Amniotic stem cell (primary cell): ENCODE measurements around the gene NMRAL1.
A peak's percentile ranks its signal among the peaks of the same experiment; 100 is the strongest.

Source experiments
- DNase-seq: peaks from one replicate; lab custom pipeline; 2025; lab: John Stamatoyannopoulos, UW

Gene NMRAL1

GRCh38 chr16:4505356-4506147, 31.1 kb upstream of the NMRAL1 start:
- DNase-seq: no peak

DNA sequence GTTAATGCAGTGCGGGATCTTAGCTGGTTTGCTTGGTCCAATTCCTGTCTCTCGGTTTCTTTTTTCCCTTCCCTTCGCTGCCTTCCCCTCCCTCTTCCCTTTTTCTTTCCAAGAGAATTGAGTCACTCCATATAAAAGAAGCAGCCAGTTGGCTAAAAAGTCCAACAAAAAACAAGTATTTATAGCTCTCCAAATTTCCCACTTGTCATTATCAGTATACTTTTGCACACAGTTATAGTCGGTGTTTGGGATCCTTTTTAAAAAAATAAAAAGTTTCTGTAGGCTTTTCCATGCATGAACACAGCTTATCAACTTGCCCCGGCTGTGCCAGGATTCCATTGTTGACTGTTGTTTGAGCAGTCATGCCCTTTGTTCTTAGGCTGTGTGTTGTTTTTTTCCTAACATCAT, 26.6 kb upstream of the NMRAL1 start:
- no peak for DNase-seq

GRCh38 chr16:4500272-4500671, 25.8 kb upstream of the NMRAL1 start:
- DNase-seq: peak; percentile 81

- DNase-seq: no peak
These were observed 24.8 kb upstream of the NMRAL1 start for GRCh38 chr16:4499196-4499555.

- DNase-seq: no peak
These were observed 24.2 kb upstream of the NMRAL1 start for GRCh38 chr16:4498546-4499195.

DNA sequence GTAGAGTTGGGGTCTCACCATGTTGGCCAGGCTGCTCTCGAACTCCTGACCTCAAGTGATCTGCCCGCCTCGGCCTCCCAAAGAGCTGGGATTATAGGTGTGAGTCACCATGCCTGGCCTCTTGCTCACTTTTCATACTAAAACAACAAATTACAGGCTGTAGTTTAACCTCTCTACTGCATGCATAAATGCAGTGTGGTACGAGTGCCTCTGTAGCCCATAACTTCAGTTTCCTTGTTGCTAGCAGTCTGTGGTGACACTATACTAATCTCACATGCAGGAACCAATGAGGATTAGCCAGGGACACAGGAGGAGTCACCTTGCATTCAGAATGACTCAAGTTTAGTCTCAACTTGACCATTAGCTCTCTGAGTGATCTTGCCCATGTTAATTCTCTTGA, 21.9 kb upstream of the NMRAL1 start:
- no peak for DNase-seq

DNA sequence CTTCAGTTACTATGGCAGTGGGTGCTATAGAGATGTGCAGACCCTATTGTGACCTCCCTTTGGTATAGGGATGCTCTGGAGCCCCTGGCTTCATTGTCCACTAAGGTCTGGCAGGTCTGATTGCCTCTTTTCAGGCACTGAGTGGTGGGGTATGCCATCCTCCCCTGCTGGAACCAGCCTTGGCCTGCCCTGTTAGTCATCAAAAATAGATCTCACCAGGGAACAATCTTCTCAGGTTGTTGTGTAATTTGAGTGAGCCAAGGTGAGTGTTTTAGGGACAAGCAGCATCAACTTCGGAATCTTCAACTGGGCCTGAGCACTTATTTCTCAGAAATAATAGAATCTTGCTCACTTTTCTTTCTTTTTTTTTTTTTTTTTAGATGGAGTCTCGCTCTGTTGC, 21.3 kb upstream of the NMRAL1 start:
- DNase-seq: no peak

DNA sequence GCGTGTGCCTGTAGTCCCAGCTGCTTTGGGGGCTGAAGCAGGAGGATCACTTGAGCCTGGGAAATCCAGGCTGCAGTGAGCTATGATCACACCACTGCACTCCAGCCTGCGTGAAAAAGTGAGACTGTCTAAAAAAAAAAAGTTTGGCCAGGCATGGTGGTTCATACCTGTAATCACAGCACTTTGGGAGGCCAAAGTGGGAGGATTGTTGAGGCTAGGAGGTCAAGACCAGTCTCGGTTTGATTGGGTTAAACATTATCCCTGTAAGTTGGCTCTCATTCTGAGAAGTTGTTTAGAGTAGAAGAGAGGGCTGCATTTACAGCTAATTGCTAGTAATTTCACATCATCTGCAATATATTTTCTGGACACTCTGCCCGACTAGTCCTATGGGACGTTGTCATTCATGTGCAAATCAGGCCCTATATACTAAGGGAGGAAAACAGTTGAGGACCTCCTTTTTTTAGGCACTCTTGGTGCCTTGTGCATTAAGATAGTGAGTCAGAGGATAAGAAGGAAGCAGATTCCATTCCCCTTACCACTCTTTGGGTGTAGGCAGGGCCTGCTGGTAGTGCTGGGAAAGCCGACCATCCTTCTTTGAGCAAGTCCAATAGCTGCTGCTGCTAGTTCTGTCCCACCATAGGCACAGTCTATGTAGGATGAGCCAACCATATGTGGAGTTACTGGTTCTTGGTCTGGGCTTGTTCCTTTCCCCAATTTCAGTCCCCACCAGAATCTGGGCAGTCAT, 20.5 kb upstream of the NMRAL1 start:
- DNase-seq: no peak

DNA sequence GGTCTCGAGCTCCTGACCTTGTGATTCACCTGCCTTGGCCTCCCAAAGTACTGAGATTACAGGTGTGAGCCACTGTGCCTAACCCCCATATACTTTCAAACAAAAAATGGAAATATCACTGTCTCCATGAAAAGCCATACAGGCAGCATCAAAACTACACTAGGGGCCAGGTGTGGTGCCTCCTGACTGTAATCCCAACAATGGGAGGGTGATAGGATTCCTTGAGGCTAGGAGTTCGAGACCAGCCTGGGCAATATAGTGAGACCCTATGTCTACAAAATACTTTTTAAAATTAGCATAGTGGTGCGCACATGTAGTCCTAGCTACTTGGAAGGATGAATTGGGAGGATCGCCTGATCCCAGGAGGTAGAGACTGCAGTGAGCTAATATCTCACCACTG, 17.5 kb upstream of the NMRAL1 start:
- DNase-seq: no peak

DNA sequence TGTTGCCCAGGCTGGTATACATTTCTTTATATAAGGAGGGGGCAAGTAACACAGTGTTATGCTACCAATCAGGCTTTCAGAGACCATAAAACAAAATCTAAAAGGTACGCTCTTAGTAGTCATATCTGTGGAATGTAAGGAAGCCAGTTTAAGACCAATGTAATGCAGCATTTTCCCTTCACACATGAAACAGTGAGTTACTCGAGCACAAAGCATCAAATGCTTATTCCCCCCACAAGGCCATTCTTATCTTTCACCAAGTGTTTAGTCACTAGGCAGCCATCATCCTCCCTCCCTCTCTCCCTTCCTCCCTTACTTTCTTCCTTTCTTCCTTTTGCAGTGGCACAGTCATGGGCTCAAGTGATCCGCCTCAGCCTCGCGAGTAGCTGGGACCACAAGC, 14.6 kb upstream of the NMRAL1 start:
- no peak for DNase-seq

- no peak for DNase-seq
These were observed 14.1 kb upstream of the NMRAL1 start for GRCh38 chr16:4488499-4488967.

- no peak for DNase-seq
These were observed 13.6 kb upstream of the NMRAL1 start for GRCh38 chr16:4487955-4488498.

- no peak for DNase-seq
These were observed 11.9 kb upstream of the NMRAL1 start for GRCh38 chr16:4486126-4486893.

DNA sequence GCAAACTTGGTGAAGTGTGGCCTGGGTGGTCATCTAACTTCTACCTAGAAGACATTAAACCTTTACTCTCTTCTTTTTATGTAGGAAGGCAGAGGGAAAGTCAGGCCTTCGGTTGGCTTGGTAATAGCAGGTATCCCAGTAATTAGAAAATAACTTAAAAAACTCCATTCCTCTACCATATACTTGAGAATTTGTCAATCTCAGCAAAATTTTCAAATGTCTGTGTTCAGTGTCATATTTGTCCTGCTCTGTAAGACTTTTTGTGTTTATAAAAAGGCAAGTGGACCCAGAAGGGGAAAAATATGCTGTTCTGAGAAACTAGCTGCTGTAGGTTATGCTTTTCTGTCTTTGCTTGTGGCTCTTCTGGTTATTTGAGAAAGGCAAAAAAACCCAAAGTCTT, 7.5 kb upstream of the NMRAL1 start:
- DNase-seq: no peak

DNA sequence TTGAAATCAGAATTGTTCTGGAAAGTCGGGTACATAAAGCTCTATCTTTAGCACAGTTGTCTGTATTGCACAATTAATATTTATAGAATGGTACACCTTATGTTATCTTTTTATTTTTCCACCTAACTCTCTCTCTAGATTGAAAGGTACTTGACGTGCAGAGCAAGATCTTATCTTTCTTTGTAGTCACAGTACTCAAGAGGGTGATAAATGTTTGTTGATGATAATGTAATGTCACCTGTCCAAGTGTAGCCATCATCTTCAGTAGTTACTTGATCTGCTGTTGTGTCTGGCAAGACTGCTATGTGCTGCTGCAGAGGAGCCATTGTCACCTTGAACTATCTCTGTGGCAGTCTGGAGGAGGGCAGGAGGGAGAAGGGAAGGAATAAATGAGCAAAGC, 7.1 kb upstream of the NMRAL1 start:
- DNase-seq: no peak

GRCh38 chr16:4477966-4478365, 3.5 kb upstream of the NMRAL1 start:
- no peak for DNase-seq

- peak; percentile 72 for DNase-seq
These were observed 1.7 kb upstream of the NMRAL1 start, which contains the start of gene HMOX2 for GRCh38 chr16:4475880-4476788. HMOX2 (plus strand) TSS chr16:4476398; CDS start chr16:4505525, 29,127 bp downstream.

DNA sequence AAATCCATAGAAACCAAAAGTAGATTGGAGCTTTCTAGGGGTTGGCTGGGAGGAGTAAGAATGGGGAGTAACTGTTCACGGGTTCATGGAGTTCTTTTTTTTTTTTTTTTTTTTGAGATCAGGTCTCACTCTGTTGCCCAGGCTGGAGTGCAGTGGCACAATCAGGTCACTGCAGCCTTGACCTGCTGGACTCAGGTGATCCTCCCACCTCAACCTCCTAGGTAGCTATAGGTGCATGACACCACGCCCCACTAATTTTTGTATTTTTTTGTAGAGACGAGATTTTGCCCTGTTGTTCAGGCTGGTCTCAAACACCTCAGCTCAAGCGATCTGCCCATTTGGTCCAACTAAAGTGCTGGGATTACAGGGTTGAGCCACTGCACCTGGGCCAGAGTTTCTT, 1.5 kb downstream of the NMRAL1 start:
- DNase-seq: no peak

GRCh38 chr16:4471869-4472268, 2.6 kb downstream of the NMRAL1 start:
- DNase-seq: no peak

DNA sequence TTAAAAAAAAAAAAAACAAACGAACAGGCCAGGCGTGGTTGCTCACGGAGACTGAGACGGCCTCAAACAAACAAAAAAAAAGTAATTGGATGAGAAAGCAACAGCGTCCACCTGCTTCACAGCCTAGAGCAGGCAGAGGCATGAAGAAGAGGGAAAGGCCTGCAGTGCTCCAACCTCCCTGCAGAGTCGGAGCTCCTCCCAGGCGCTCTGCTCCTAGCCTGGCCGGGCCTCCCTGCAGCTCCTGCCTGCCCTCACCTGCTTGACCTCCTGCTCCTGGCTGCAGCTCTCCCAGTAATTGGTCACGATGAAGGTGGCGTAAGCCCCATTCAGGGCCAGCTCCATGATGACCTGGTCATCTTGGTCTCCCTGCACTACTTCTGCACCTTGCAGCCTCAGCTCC, 5.5 kb downstream of the NMRAL1 start:
- DNase-seq: no peak

DNA sequence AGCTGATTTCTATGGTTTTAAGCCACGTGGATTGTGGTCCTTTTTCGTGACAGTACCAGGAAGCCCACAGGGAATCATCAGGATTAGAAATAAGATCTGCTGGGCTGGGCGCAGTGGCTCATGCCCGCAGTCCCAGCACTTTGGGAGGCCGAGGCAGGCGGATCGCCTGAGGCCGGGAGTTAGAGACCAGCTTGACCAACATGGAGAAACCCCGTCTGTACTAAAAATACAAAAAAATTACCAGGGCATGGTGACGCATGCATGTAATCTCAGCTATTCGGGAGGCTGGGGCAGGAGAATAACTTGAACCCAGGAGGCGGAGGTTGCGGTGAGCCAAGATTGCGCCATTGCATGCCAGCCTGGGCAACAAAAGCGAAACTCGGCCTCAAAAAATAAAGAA, 6.5 kb downstream of the NMRAL1 start:
- DNase-seq: no peak
